Measurements from ENCODE around the gene PRTN3.

Gene PRTN3

GRCh38 chr19:812747-813218, 28.0 kb upstream of the PRTN3 start:
- no peak for DNase-seq (ENCODE audit: low spot score)
- in situ Hi-C loops (cut with MboI; ENCODE audit: low sequenced_read_pairs, unreplicated experiment): no loop called here
- TF ChIP-seq CTCF (IDR thresholded peaks at IDR 0.05; ENCODE audit: borderline replicate concordance, control extremely low read depth, extremely low read depth, insufficient read depth, missing control alignments): no peak

DNA sequence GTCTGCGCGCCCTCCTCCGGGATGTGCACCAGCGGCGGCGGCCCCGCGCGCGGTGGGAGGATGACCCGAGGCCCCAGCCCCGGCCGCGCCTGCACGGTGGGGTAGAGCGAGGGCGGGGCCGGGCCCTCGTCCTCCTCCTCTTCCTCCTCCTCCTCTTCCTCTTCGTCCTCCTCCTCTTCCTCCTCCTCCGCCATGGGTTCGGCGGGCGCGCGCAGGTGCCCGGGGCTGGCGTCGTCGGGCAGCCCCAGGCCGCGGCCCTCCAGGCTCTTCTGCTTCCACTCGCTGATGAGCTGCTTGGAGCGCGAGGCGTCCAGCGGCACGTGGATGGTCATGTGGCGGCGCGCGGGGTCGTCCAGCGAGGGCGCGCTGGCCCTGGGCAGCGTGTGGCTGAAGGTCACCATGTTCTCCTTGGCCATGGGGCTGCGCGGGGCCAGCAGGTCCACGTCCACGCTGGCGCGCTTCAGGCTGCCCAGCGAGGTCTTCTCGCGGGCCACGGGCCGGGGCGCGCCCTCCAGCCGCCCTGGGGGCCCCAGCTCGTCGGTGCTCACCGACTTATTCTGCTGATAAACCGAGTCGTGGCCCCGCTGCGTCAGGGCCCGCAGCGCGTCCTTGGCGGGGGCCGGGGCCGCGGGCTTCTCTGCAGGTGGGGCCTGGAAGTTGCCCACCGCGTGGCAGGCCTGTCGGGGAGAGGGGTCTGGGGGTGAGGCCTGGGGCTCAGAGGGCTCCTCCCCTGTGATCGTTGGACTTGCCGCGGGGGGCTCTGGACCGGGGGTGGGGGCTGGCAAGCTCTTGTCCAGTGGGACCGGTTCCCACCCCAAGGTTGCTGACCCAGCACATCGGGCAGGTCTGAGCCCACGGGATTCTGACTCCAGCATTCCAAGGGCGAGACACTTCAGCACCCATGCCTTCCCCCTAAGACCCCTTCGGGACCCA, 27.3 kb upstream of the PRTN3 start:
- no peak for DNase-seq (ENCODE audit: low spot score)
- in situ Hi-C loops (cut with MboI; ENCODE audit: low sequenced_read_pairs, unreplicated experiment): no loop called here

GRCh38 chr19:814152-815078, 26.4 kb upstream of the PRTN3 start:
- in situ Hi-C loops (cut with MboI; ENCODE audit: low sequenced_read_pairs, unreplicated experiment): no loop called here
- DNase-seq (ENCODE audit: low spot score): no peak

More for the DNA sequence above, 27.3 kb upstream of the PRTN3 start:
- no peak for TF ChIP-seq CTCF (IDR thresholded peaks at IDR 0.05; ENCODE audit: borderline replicate concordance, control extremely low read depth, extremely low read depth, insufficient read depth, missing control alignments)

GRCh38 chr19:815079-815774, 25.6 kb upstream of the PRTN3 start:
- in situ Hi-C loops (cut with MboI; ENCODE audit: low sequenced_read_pairs, unreplicated experiment): no loop called here
- DNase-seq (ENCODE audit: low spot score): no peak
- TF ChIP-seq CTCF (IDR thresholded peaks at IDR 0.05; ENCODE audit: borderline replicate concordance, control extremely low read depth, extremely low read depth, insufficient read depth, missing control alignments): no peak

More at GRCh38 chr19:814152-815078, 26.4 kb upstream of the PRTN3 start:
- TF ChIP-seq CTCF (IDR thresholded peaks at IDR 0.05; ENCODE audit: borderline replicate concordance, control extremely low read depth, extremely low read depth, insufficient read depth, missing control alignments): no peak

GRCh38 chr19:815775-816499, 24.9 kb upstream of the PRTN3 start:
- in situ Hi-C loops (cut with MboI; ENCODE audit: low sequenced_read_pairs, unreplicated experiment): no loop called here
- DNase-seq (ENCODE audit: low spot score): no peak
- no peak for TF ChIP-seq CTCF (IDR thresholded peaks at IDR 0.05; ENCODE audit: borderline replicate concordance, control extremely low read depth, extremely low read depth, insufficient read depth, missing control alignments)

Measured in GM13976 (cell line).